ENCODE results near the gene ELF2. TPM values are rescaled to one million over a fixed set of nuclear protein-coding genes. Genes with fewer than 3 reads are reported as not detected.
"Not testable (repeated sequence)": the region's sequence is repeated elsewhere in the genome, so short reads cannot be mapped to it uniquely, and the experiment has no call there.

The ELF2 gene
- total RNA-seq, 5 donors from 2014 or later (not counting 1 experiment from before 2014, with no cell fraction given): 52.8 to 78.1 (median 54.0) TPM

DNA sequence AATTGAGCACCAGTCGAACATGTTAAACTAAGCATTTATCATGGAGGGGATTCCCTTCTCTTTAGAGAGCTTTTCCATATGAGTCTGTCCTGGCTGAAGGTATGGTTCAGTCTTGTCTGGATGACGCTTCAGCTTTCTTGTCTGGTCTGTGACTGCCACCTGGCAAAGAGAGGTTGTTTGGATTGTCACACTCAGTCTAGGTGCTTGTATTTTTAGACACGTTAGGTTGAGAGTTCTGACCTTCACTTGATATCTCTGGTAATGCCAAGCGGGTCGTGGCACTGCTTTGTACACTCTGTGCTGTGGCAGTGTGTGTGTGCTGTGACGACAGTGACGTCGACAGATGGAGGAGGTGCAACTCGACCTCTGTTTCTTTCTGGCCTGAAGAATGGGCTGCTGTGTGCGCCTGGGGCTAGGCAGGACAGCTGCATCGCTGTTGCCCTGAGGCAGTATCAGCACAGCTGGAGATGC, 148.8 kb downstream of the ELF2 start:
- DNase-seq (no peak), ATAC-seq (replicated peaks in 1 of 4) (no peak)
- Mint-ChIP-seq H3K9me3 (no peaks in the 10 kb centered on the region), H3K27ac (no peak overlapping the region), H3K4me3 (no peak overlapping the region), H3K4me1 (peaks cover 7 to 8% (median 7%) of the 10 kb centered on the region in 3 donors), H3K36me3 (peaks cover 2% of the 10 kb centered on the region), H3K27me3 (no peaks in the 10 kb centered on the region)
- no peaks in the 10 kb centered on the region for H3K27me3 ChIP-seq (replicated peaks in 1 of 2; ENCODE audit: control insufficient read depth in 2 of 2, extremely low read depth in 1 of 2, insufficient read depth in 2 of 2, low read length in 1 of 2)
- H3K9me3 ChIP-seq: no peaks in the 10 kb centered on the region
- H3K4me1 ChIP-seq (ENCODE audit: control insufficient read depth in 1 of 2, extremely low read depth in 1 of 2, insufficient read depth in 2 of 2, low read length in 2 of 2): peaks cover 2 to 4% of the 10 kb centered on the region in 2 experiments
- H3K27ac ChIP-seq (ENCODE audit: low read length): no peak overlapping the region
- 91% methylated on average over 10 of the region's 11 CpGs for WGBS (ENCODE audit: insufficient coverage)
- no peaks in the 10 kb centered on the region for H3K36me3 ChIP-seq (ENCODE audit: control insufficient read depth in 2 of 2, extremely low read depth in 1 of 2, insufficient read depth in 1 of 2, low read length in 1 of 2)
- ChIA-PET CTCF (interaction anchor here (0.6 to 1.0 kb wide), 5 partner anchors 21 to 330 kb away, joined by 3 to 10 read pairs (median 3); no protein-coding TSS in a partner anchor), POLR2A (interaction anchor here in 1 of 2 donors (0.6 kb wide), 1 partner anchor 527 kb away, joined by 3 read pairs; no protein-coding TSS in a partner anchor)
- no peak overlapping the region for H3K4me3 ChIP-seq (ENCODE audit: control insufficient read depth in 1 of 2, extremely low read depth in 1 of 2, low read length in 1 of 2)

DNA sequence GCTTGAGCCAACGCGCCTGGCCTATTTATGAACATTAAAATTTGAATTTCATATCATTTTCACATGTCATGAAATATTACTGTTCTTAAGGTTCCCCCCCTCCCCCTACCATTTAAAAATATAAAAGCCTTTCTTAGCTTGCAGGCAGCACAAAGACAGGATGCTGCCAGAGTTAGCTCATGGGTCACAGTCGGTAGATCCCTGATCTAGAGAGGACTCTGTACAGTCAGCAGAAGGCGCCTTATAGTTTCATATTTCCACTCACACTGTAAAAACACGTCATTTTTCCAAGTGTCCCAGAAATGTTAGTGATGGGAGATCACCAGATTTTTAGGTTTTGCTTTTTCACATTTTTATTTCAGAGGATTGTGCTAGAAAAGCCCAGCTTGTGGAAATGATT, 149.2 kb downstream of the ELF2 start:
- 94% methylated on average over 2 of the region's 5 CpGs for WGBS (ENCODE audit: insufficient coverage)
- ATAC-seq (replicated peaks in 1 of 4): no peak

DNA sequence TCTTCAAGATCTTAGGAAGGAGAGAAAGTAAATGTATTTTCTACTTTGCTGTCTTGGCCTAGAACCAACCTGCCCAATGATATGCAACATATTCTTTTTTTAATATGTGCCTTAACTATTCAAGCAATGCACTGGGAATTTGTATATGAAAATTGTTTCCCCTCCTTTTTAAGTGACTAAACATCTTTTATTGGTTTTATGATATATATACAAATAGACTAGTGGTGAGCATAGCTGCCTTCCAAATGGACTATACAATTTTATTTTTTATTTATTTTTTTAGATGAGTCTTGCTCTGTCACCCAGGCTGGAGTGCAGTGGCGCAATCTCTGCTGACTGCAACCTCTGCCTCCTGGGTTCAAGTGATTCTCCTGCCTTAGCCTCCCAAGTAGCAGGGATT, 151.2 kb downstream of the ELF2 start:
- H3K27me3 ChIP-seq (replicated peaks in 1 of 2; ENCODE audit: control insufficient read depth in 2 of 2, extremely low read depth in 1 of 2, insufficient read depth in 2 of 2, low read length in 1 of 2): no peaks in the 10 kb centered on the region
- Mint-ChIP-seq H3K4me1 (peaks cover 4 to 5% (median 5%) of the 10 kb centered on the region in 3 donors), H3K36me3 (peaks cover 2% of the 10 kb centered on the region), H3K4me3 (no peak overlapping the region), H3K27ac (no peak overlapping the region), H3K27me3 (no peaks in the 10 kb centered on the region), H3K9me3 (no peaks in the 10 kb centered on the region)
- no peak overlapping the region for H3K27ac ChIP-seq (ENCODE audit: low read length)
- CTCF ChIA-PET: interaction anchor here in 1 of 2 donors (0.9 kb wide), 1 partner anchor 9 kb away, joined by 4 read pairs; no protein-coding TSS in a partner anchor
- H3K9me3 ChIP-seq: no peaks in the 10 kb centered on the region
- H3K4me3 ChIP-seq (ENCODE audit: control insufficient read depth in 1 of 2, extremely low read depth in 1 of 2, low read length in 1 of 2): no peak overlapping the region
- DNase-seq (no peak), ATAC-seq (replicated peaks in 1 of 4) (no peak)
- H3K4me1 ChIP-seq (ENCODE audit: control insufficient read depth in 1 of 2, extremely low read depth in 1 of 2, insufficient read depth in 2 of 2, low read length in 2 of 2): peaks cover 2% of the 10 kb centered on the region in 2 experiments
- H3K36me3 ChIP-seq (ENCODE audit: control insufficient read depth in 2 of 2, extremely low read depth in 1 of 2, insufficient read depth in 1 of 2, low read length in 1 of 2): no peaks in the 10 kb centered on the region
- POLR2A ChIA-PET: interaction anchor here in 1 of 2 donors (0.6 kb wide), 1 partner anchor 578 kb away, joined by 3 read pairs; no protein-coding TSS in a partner anchor
- WGBS (ENCODE audit: insufficient coverage): 100% methylated on average over 1 of the region's 1 CpG

More for the DNA sequence above, 149.2 kb downstream of the ELF2 start:
- Histone ChIP-seq H3K36me3 (ENCODE audit: control insufficient read depth in 2 of 2, extremely low read depth in 1 of 2, insufficient read depth in 1 of 2, low read length in 1 of 2) (no peaks in the 10 kb centered on the region), H3K4me1 (ENCODE audit: control insufficient read depth in 1 of 2, extremely low read depth in 1 of 2, insufficient read depth in 2 of 2, low read length in 2 of 2) (peaks cover 2 to 4% of the 10 kb centered on the region in 2 experiments), H3K27me3 (replicated peaks in 1 of 2; ENCODE audit: control insufficient read depth in 2 of 2, extremely low read depth in 1 of 2, insufficient read depth in 2 of 2, low read length in 1 of 2) (no peaks in the 10 kb centered on the region), H3K9me3 (no peaks in the 10 kb centered on the region), H3K4me3 (ENCODE audit: control insufficient read depth in 1 of 2, extremely low read depth in 1 of 2, low read length in 1 of 2) (no peak overlapping the region), H3K27ac (ENCODE audit: low read length) (no peak overlapping the region)
- ChIA-PET POLR2A (interaction anchor here in 1 of 2 donors (0.6 kb wide), 1 partner anchor 527 kb away, joined by 3 read pairs; no protein-coding TSS in a partner anchor), CTCF (interaction anchor here (0.6 to 1.0 kb wide), 3 partner anchors 22 to 269 kb away, joined by 3 to 8 read pairs (median 3); no protein-coding TSS in a partner anchor)
- no peaks in the 10 kb centered on the region for H3K9me3 Mint-ChIP-seq
- H3K36me3 Mint-ChIP-seq: peaks cover 2% of the 10 kb centered on the region
- no peak overlapping the region for H3K27ac Mint-ChIP-seq
- no peak overlapping the region for H3K4me3 Mint-ChIP-seq
- H3K27me3 Mint-ChIP-seq: no peaks in the 10 kb centered on the region
- no peak for DNase-seq
- H3K4me1 Mint-ChIP-seq: peaks cover 7 to 8% (median 7%) of the 10 kb centered on the region in 3 donors

DNA sequence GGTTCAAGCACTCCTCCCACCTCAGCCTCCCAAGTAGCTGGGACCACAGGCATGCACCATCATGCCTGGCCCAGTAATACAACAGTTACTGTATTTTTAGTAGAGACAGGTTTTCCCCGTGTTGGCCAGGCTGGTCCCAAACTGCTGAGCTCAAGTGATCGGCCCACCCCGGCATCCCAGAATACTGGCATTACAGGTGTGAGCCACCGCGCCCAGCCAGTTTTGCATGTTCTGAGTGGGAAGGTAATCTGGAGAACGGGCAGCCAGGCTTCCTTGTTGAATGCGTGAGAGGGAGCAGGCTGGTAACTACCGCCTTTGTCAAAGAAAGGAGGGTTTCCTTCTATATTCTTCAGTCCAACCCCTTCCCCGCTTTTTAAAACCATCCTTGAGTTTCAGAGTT, 152.3 kb downstream of the ELF2 start:
- Mint-ChIP-seq H3K36me3 (peaks cover 2% of the 10 kb centered on the region), H3K9me3 (no peaks in the 10 kb centered on the region), H3K4me1 (peaks cover 0 to 2% (median 2%) of the 10 kb centered on the region in 3 donors), H3K27ac (no peak overlapping the region), H3K27me3 (no peaks in the 10 kb centered on the region), H3K4me3 (no peak overlapping the region)
- H3K27ac ChIP-seq (ENCODE audit: low read length): no peak overlapping the region
- ATAC-seq (replicated peaks in 1 of 4) (no peak), DNase-seq (no peak)
- no peaks in the 10 kb centered on the region for H3K9me3 ChIP-seq
- 97% methylated on average over 6 of the region's 9 CpGs for WGBS (ENCODE audit: insufficient coverage)
- CTCF ChIA-PET: no interaction called here
- H3K4me1 ChIP-seq (ENCODE audit: control insufficient read depth in 1 of 2, extremely low read depth in 1 of 2, insufficient read depth in 2 of 2, low read length in 2 of 2): no peaks in the 10 kb centered on the region
- POLR2A ChIA-PET: interaction anchor here in 1 of 2 donors (0.6 kb wide), 1 partner anchor 8 kb away, joined by 3 read pairs; no protein-coding TSS in a partner anchor
- no peaks in the 10 kb centered on the region for H3K36me3 ChIP-seq (ENCODE audit: control insufficient read depth in 2 of 2, extremely low read depth in 1 of 2, insufficient read depth in 1 of 2, low read length in 1 of 2)
- H3K27me3 ChIP-seq (replicated peaks in 1 of 2; ENCODE audit: control insufficient read depth in 2 of 2, extremely low read depth in 1 of 2, insufficient read depth in 2 of 2, low read length in 1 of 2): no peaks in the 10 kb centered on the region
- no peak overlapping the region for H3K4me3 ChIP-seq (ENCODE audit: control insufficient read depth in 1 of 2, extremely low read depth in 1 of 2, low read length in 1 of 2)

DNA sequence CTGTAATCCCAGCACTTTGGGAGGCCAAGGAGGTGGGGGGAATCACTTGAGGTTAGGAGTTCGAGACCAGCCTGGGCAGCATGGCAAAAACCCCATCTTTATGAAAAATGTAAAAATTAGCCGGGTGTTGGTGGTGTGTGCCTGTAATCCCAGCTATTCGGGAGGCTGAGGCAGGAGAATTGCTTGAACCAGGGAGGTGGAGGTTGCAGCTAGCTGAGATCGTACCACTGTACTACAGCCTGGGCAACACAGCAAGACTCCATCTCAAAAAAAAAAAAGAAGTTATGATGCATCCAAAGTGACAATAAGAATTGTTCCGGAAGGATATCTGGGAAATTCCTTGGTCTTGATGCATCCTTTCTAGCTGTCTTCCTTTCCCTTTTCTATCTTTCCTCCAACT, 154.2 kb downstream of the ELF2 start:
- Mint-ChIP-seq H3K36me3 (no peaks in the 10 kb centered on the region), H3K27ac (no peak overlapping the region), H3K9me3 (no peaks in the 10 kb centered on the region), H3K4me1 (peaks cover 8 to 11% (median 9%) of the 10 kb centered on the region in 3 donors), H3K27me3 (no peaks in the 10 kb centered on the region), H3K4me3 (no peak overlapping the region)
- H3K36me3 ChIP-seq (ENCODE audit: control insufficient read depth in 2 of 2, extremely low read depth in 1 of 2, insufficient read depth in 1 of 2, low read length in 1 of 2): no peaks in the 10 kb centered on the region
- no peak overlapping the region for H3K27ac ChIP-seq (ENCODE audit: low read length)
- DNase-seq: no peak
- ChIA-PET POLR2A (interaction anchor here in 1 of 2 donors (0.6 kb wide), 1 partner anchor 298 kb away, joined by 3 read pairs; no protein-coding TSS in a partner anchor), CTCF (no interaction called here)
- no peak overlapping the region for H3K4me3 ChIP-seq (ENCODE audit: control insufficient read depth in 1 of 2, extremely low read depth in 1 of 2, low read length in 1 of 2)
- H3K27me3 ChIP-seq (replicated peaks in 1 of 2; ENCODE audit: control insufficient read depth in 2 of 2, extremely low read depth in 1 of 2, insufficient read depth in 2 of 2, low read length in 1 of 2): no peaks in the 10 kb centered on the region
- H3K9me3 ChIP-seq: no peaks in the 10 kb centered on the region
- 100% methylated on average over 2 of the region's 5 CpGs for WGBS (ENCODE audit: insufficient coverage)
- H3K4me1 ChIP-seq (ENCODE audit: control insufficient read depth in 1 of 2, extremely low read depth in 1 of 2, insufficient read depth in 2 of 2, low read length in 2 of 2): no peaks in the 10 kb centered on the region
- no peak for ATAC-seq (replicated peaks in 1 of 4)

DNA sequence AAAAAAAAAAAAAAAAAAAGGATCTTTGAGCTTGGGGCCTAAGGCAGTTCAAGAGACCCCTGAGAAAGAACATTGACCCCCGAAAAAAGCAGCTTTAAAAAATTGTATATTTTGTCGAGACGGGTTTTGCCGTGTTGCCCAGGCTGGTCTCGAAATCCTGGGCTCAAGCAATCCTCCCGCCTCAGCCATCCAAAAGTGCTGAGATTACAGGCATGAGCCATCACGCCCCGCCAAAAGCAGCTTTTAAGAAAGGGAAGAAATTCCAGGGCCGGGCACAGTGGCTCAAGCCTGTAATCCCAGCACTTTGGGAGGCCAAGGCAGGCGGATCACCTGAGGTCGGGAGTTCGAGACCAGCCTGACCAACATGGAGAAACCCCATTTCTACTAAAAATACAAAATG, 155.9 kb downstream of the ELF2 start:
- H3K9me3 ChIP-seq; H3K4me1 ChIP-seq (ENCODE audit: control insufficient read depth in 1 of 2, extremely low read depth in 1 of 2, insufficient read depth in 2 of 2, low read length in 2 of 2); H3K27ac Mint-ChIP-seq; H3K4me3 ChIP-seq (ENCODE audit: control insufficient read depth in 1 of 2, extremely low read depth in 1 of 2, low read length in 1 of 2); H3K27me3 ChIP-seq (replicated peaks in 1 of 2; ENCODE audit: control insufficient read depth in 2 of 2, extremely low read depth in 1 of 2, insufficient read depth in 2 of 2, low read length in 1 of 2); H3K36me3 Mint-ChIP-seq; H3K27ac ChIP-seq (ENCODE audit: low read length); H3K4me3 Mint-ChIP-seq; DNase-seq; H3K27me3 Mint-ChIP-seq; H3K9me3 Mint-ChIP-seq; ATAC-seq (replicated peaks in 1 of 4); H3K36me3 ChIP-seq (ENCODE audit: control insufficient read depth in 2 of 2, extremely low read depth in 1 of 2, insufficient read depth in 1 of 2, low read length in 1 of 2): not testable (repeated sequence)
- 100% methylated on average over 7 of the region's 12 CpGs for WGBS (ENCODE audit: insufficient coverage)
- ChIA-PET CTCF (interaction anchor here (0.6 to 4.9 kb wide), 5 partner anchors 9 to 328 kb away, joined by 3 to 31 read pairs (median 6); no protein-coding TSS in a partner anchor), POLR2A (interaction anchor here (0.5 to 1.1 kb wide), 5 partner anchors 9 to 599 kb away, joined by 3 to 6 read pairs (median 4); no protein-coding TSS in a partner anchor)
- peaks cover 8 to 16% (median 14%) of the 10 kb centered on the region in 3 donors for H3K4me1 Mint-ChIP-seq
